Keratinocyte (primary cell): ENCODE results near the gene C6orf47. TPM values are rescaled to one million over a fixed set of nuclear protein-coding genes. Genes with fewer than 3 reads are reported as not detected.

Experiments
- DNase-seq: peaks from one replicate; pipeline ENCODE4 v3.0.0-alpha.2; 2011; ENCODE audit warnings: low read depth, missing footprints, low spot score
- FAIRE-seq: peaks from 2 replicates; lab custom pipeline; 2011; peaks lifted over from hg19 to GRCh38; lab: Jason Lieb, UNC
- H2AFZ ChIP-seq: 2 replicates; pipeline ENCODE4 v1.6.0; 2012; ENCODE audit warnings: low read length, control low read depth, inconsistent platforms; ENCODE audit not compliant: control insufficient read depth
- H3K27ac ChIP-seq: 2 replicates; pipeline ENCODE4 v1.5.1; 2011; ENCODE audit warnings: low read length; ENCODE audit not compliant: control insufficient read depth, insufficient read depth
- H3K27me3 ChIP-seq: 3 replicates; pipeline ENCODE4 v1.6.0; 2011; ENCODE audit warnings: low read length; ENCODE audit not compliant: control insufficient read depth, insufficient read depth; ENCODE audit errors: extremely low read depth
- H3K36me3 ChIP-seq, 2 experiments: 2 replicates in 1 of 2; 3 replicates in 1 of 2; pipeline ENCODE4 v1.5.1; 2011; ENCODE audit warnings: low read length in 2 of 2, mild to moderate bottlenecking in 1 of 2; ENCODE audit not compliant: control insufficient read depth in 2 of 2, insufficient read depth in 2 of 2; ENCODE audit errors: extremely low read depth in 1 of 2
- H3K4me1 ChIP-seq: 3 replicates; pipeline ENCODE4 v1.5.1; 2011; ENCODE audit warnings: low read length; ENCODE audit not compliant: control insufficient read depth, insufficient read depth; ENCODE audit errors: extremely low read depth
- H3K4me2 ChIP-seq: 3 replicates; pipeline ENCODE4 v1.6.0; 2011; ENCODE audit warnings: low read depth, low read length; ENCODE audit not compliant: control insufficient read depth, insufficient read depth; ENCODE audit errors: extremely low read depth
- H3K4me3 ChIP-seq, 3 experiments: fragments of 200-600 bp in 1 of 3; sonication (generic) in 1 of 3; 2 replicates in 2 of 3; 3 replicates in 1 of 3; pipeline ENCODE4 v1.5.1; 2011 to 2016; ENCODE audit warnings: low read length in 3 of 3, mild to moderate bottlenecking in 3 of 3, control low read depth in 2 of 3, inconsistent platforms in 1 of 3, low read depth in 1 of 3, mixed read lengths in 1 of 3, mixed run types in 1 of 3, moderate library complexity in 1 of 3; ENCODE audit not compliant: control insufficient read depth in 2 of 3, insufficient read depth in 2 of 3; ENCODE audit errors: extremely low read depth in 1 of 3
- H3K79me2 ChIP-seq: 2 replicates; pipeline ENCODE4 v1.6.0; 2012; ENCODE audit warnings: low read length; ENCODE audit not compliant: control insufficient read depth, insufficient read depth
- H3K9ac ChIP-seq: 3 replicates; pipeline ENCODE4 v1.6.0; 2011; ENCODE audit warnings: low read length; ENCODE audit not compliant: control insufficient read depth, insufficient read depth; ENCODE audit errors: extremely low read depth
- H3K9me1 ChIP-seq: 3 replicates; pipeline ENCODE4 v1.6.0; 2011; ENCODE audit warnings: low read length; ENCODE audit not compliant: control insufficient read depth, insufficient read depth; ENCODE audit errors: extremely low read depth
- H3K9me3 ChIP-seq: 2 replicates; pipeline ENCODE4 v1.5.1; 2012; ENCODE audit warnings: low read depth, low read length; ENCODE audit not compliant: control insufficient read depth
- H4K20me1 ChIP-seq: 3 replicates; pipeline ENCODE4 v1.6.0; 2011; ENCODE audit warnings: low read length; ENCODE audit not compliant: control insufficient read depth, insufficient read depth; ENCODE audit errors: extremely low read depth
- CTCF ChIP-seq, 3 experiments: IDR thresholded peaks in 1 of 3; conservative IDR thresholded peaks in 1 of 3; optimal IDR thresholded peaks in 1 of 3; 2 replicates in 2 of 3; 3 replicates in 1 of 3; pipeline versions ENCODE3 to v1.5.1; 2011; ENCODE audit warnings: low read length in 3 of 3, mild to moderate bottlenecking in 3 of 3, moderate library complexity in 2 of 3, control low read depth in 1 of 3, inconsistent platforms in 1 of 3; ENCODE audit not compliant: insufficient read depth in 2 of 3; ENCODE audit errors: extremely low read depth in 1 of 3
- EZH2 ChIP-seq: IDR thresholded peaks from one replicate; pipeline ENCODE4 v1.6.1; 2012; ENCODE audit warnings: inconsistent platforms, mild to moderate bottlenecking, low read length, moderate library complexity
- dilution Hi-C: fragments of 300-500 bp; cut with MboI; formaldehyde crosslinking; loops from one replicate; pipeline ENCODE4 v1.7.0; 2020; ENCODE audit warnings: low sequenced_read_pairs; ENCODE audit not compliant: extremely low pct_ligation_motif_present
- polyA plus RNA-seq, 5 experiments: library from polyadenylated mRNA; depleted of rRNA in 3 of 5; stranded (reverse) in 3 of 5; stranded (forward) in 1 of 5; unstranded in 1 of 5; fragments of >200 nt; gene quantifications; 1 replicate in 1 of 5; 2 replicates in 3 of 5; 3 replicates in 1 of 5; pipeline versions ENCODE4 v1.2.1 to v1.2.3, GENCODE V29; 2011 to 2012; ENCODE audit warnings: missing spikeins in 2 of 5, low read depth in 1 of 5, low replicate concordance in 1 of 5

C6orf47 gene
- polyA plus RNA-seq, 1 donor (not counting 4 experiments of a cell fraction or from before 2014, with no cell fraction given) = 7.9 TPM

- no peak for TF ChIP-seq EZH2
- no peak for TF ChIP-seq CTCF (optimal IDR thresholded peaks at IDR 0.05 in 1 of 3, IDR thresholded peaks at IDR 0.05 in 1 of 3, conservative IDR thresholded peaks at IDR 0.05 in 1 of 3; ENCODE audit: extremely low read depth in 1 of 3, insufficient read depth in 2 of 3, low read length in 3 of 3)
- Histone ChIP-seq H3K4me2 (no peak overlapping the region), H3K9me3 (no peaks in the 10 kb centered on the region), H3K4me1 (peaks cover 9% of the 10 kb centered on the region), H4K20me1 (no peaks in the 10 kb centered on the region), H3K27ac (no peak overlapping the region), H3K9ac (no peak overlapping the region), H3K9me1 (no peaks in the 10 kb centered on the region), H3K27me3 (no peaks in the 10 kb centered on the region), H3K79me2 (peaks cover 18% of the 10 kb centered on the region), H3K36me3 (peaks cover 13 to 15% of the 10 kb centered on the region in 2 experiments), H3K4me3 (no peak overlapping the region), H2AFZ (no peak overlapping the region)
- DNase-seq (no peak), FAIRE-seq (no peak)
- dilution Hi-C loops = no loop called here
Measured at GRCh38 chr6:31697555-31697954, 37.0 kb upstream of the C6orf47 start.

GRCh38 chr6:31693535-31693934 lies 33.0 kb upstream of the C6orf47 start:
- Histone ChIP-seq H3K79me2 (no peaks in the 10 kb centered on the region), H3K9me1 (no peaks in the 10 kb centered on the region), H3K27me3 (no peaks in the 10 kb centered on the region), H2AFZ (no peak overlapping the region), H3K9ac (no peak overlapping the region), H3K27ac (no peak overlapping the region), H3K4me1 (no peaks in the 10 kb centered on the region), H3K4me2 (no peak overlapping the region), H3K9me3 (no peaks in the 10 kb centered on the region), H3K36me3 (peaks cover 22 to 29% of the 10 kb centered on the region in 2 experiments), H3K4me3 (no peak overlapping the region), H4K20me1 (no peaks in the 10 kb centered on the region)
- no peak for TF ChIP-seq EZH2
- TF ChIP-seq CTCF (optimal IDR thresholded peaks at IDR 0.05 in 1 of 3, IDR thresholded peaks at IDR 0.05 in 1 of 3, conservative IDR thresholded peaks at IDR 0.05 in 1 of 3; ENCODE audit: extremely low read depth in 1 of 3, insufficient read depth in 2 of 3, low read length in 3 of 3) = no peak
- no peak for FAIRE-seq
- DNase-seq = no peak
- dilution Hi-C loops = no loop called here
